Ishikawa (cell line): Measurements from ENCODE around the gene EID2B.

Source experiments
- CEBPB ChIP-seq: IDR thresholded peaks from 2 replicates; pipeline ENCODE4 v1.6.1; 2012
- CREB1 ChIP-seq: IDR thresholded peaks from 2 replicates; pipeline ENCODE4 v1.6.1; 2012; ENCODE audit warnings: low read depth
- EGR1 ChIP-seq: IDR thresholded peaks from 2 replicates; pipeline ENCODE4 v1.6.1; 2012
- EP300 ChIP-seq: IDR thresholded peaks from 2 replicates; pipeline ENCODE4 v1.6.1; 2012; ENCODE audit warnings: borderline replicate concordance
- FOXM1 ChIP-seq: IDR thresholded peaks from 2 replicates; pipeline ENCODE4 v1.6.1; 2012; ENCODE audit warnings: low read depth, borderline replicate concordance
- MAX ChIP-seq: IDR thresholded peaks from 2 replicates; pipeline ENCODE4 v1.6.1; 2012
- NFIC ChIP-seq: IDR thresholded peaks from 2 replicates; pipeline ENCODE4 v1.6.1; 2012
- RAD21 ChIP-seq: IDR thresholded peaks from 2 replicates; pipeline ENCODE4 v1.6.1; 2012; ENCODE audit warnings: low read depth
- TAF1 ChIP-seq: IDR thresholded peaks from 2 replicates; pipeline ENCODE4 v1.6.1; 2012; ENCODE audit warnings: low read depth, mild to moderate bottlenecking
- TCF12 ChIP-seq: IDR thresholded peaks from 2 replicates; pipeline ENCODE4 v1.6.1; 2012; ENCODE audit warnings: low read depth
- TEAD4 ChIP-seq: IDR thresholded peaks from 2 replicates; pipeline ENCODE4 v1.6.1; 2012
- YY1 ChIP-seq: IDR thresholded peaks from 2 replicates; pipeline ENCODE4 v1.6.1; 2012; ENCODE audit warnings: low read depth
- ZBTB7A ChIP-seq: IDR thresholded peaks from 2 replicates; pipeline ENCODE4 v1.6.1; 2012; ENCODE audit warnings: low read depth
- TF ChIP-seq, protein P1 (sequence below): IDR thresholded peaks from 2 replicates; pipeline ENCODE4 v1.6.1; 2012
- TF ChIP-seq, protein P2 (sequence below): IDR thresholded peaks from 2 replicates; pipeline ENCODE4 v1.6.1; 2012; ENCODE audit warnings: low read depth, mild to moderate bottlenecking

The EID2B gene

DNA sequence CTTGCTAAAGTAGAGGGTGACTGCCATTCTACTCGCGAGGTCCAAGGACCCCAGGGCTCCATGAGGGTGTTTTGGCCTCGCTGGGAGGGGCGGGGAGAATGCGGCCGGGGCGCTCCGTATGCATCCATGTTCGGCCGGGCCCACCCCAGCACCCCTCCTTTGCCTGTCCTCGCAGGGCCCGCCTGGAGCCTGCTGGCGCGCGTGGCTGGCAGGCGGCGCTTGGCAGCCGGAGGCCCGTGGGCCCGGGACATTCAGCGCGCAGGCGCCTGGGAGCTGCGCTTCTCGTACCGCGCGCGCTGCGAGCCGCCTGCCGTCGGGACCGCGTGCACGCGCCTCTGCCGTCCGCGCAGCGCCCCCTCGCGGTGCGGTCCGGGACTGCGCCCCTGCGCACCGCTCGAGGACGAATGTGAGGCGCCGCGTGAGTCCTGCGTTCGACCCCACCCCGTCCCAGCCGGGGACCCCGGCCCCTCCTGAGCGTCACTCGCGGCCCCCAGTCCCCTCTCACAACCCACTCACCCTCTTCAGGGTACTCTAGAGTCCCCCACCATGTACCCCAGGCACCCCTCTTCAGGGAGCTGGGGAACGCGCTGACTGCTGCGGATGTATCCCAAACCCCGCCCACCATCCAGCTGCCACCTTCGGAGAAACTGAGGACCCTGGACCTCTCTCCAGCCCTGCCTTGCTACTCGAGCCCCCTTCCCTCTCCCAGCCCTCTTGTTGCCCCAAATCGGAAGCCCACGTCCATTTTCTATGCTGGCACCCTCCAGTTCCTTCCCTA is 29.8 kb downstream of the EID2B start:
- TF ChIP-seq YY1 (no peak), TEAD4 (no peak), FOXM1 (no peak), MAX (peak; percentile 98), NFIC (no peak; the same call in 1 of the 2 replicates), TAF1 (no peak), EGR1 (no peak), TCF12 (peak; percentile 21; the same call in 1 of the 2 replicates), ZBTB7A (no peak), CEBPB (no peak), RAD21 (peak; percentile 26; the same call in 1 of the 2 replicates), CREB1 (no peak)
- TF ChIP-seq, protein P1, sequence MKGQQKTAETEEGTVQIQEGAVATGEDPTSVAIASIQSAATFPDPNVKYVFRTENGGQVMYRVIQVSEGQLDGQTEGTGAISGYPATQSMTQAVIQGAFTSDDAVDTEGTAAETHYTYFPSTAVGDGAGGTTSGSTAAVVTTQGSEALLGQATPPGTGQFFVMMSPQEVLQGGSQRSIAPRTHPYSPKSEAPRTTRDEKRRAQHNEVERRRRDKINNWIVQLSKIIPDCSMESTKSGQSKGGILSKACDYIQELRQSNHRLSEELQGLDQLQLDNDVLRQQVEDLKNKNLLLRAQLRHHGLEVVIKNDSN: no peak; the same call in 1 of the 2 replicates

DNA sequence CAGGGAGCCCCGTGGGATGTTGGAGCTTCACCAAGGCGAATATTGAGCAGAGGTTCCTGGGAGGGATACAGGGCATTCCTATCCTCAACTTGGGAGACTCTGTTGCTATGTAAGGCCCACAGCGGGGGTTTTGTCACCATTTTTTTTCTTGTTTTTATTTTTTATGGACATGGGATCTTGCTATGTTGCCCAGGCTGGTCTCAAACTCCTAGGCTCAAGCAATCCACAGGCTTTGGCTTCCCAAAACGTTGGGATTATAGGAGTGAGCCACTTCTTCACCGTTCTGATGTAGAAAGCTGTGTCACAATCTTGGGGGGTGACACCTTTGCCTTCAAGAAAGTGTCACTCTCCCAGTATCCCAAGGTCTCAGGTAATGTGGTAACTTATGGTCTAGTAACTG is 31.3 kb downstream of the EID2B start:
- TF ChIP-seq TCF12 (no peak), TAF1 (no peak), NFIC (no peak), EGR1 (no peak), CEBPB (no peak), TEAD4 (no peak), RAD21 (no peak), ZBTB7A (no peak), YY1 (no peak), FOXM1 (no peak), MAX (no peak), CREB1 (no peak), EP300 (no peak)
- TF ChIP-seq, protein P2, sequence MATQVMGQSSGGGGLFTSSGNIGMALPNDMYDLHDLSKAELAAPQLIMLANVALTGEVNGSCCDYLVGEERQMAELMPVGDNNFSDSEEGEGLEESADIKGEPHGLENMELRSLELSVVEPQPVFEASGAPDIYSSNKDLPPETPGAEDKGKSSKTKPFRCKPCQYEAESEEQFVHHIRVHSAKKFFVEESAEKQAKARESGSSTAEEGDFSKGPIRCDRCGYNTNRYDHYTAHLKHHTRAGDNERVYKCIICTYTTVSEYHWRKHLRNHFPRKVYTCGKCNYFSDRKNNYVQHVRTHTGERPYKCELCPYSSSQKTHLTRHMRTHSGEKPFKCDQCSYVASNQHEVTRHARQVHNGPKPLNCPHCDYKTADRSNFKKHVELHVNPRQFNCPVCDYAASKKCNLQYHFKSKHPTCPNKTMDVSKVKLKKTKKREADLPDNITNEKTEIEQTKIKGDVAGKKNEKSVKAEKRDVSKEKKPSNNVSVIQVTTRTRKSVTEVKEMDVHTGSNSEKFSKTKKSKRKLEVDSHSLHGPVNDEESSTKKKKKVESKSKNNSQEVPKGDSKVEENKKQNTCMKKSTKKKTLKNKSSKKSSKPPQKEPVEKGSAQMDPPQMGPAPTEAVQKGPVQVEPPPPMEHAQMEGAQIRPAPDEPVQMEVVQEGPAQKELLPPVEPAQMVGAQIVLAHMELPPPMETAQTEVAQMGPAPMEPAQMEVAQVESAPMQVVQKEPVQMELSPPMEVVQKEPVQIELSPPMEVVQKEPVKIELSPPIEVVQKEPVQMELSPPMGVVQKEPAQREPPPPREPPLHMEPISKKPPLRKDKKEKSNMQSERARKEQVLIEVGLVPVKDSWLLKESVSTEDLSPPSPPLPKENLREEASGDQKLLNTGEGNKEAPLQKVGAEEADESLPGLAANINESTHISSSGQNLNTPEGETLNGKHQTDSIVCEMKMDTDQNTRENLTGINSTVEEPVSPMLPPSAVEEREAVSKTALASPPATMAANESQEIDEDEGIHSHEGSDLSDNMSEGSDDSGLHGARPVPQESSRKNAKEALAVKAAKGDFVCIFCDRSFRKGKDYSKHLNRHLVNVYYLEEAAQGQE: no peak
- TF ChIP-seq, protein P1: no peak

GRCh38 chr19:39500543-39500942 is 32.1 kb downstream of the EID2B start:
- no peak for TF ChIP-seq NFIC
- TF ChIP-seq, protein P2: no peak
- TF ChIP-seq YY1: no peak
- TF ChIP-seq EGR1: no peak
- TF ChIP-seq FOXM1: no peak
- no peak for TF ChIP-seq RAD21
- TF ChIP-seq CEBPB: no peak
- TF ChIP-seq CREB1: no peak

DNA sequence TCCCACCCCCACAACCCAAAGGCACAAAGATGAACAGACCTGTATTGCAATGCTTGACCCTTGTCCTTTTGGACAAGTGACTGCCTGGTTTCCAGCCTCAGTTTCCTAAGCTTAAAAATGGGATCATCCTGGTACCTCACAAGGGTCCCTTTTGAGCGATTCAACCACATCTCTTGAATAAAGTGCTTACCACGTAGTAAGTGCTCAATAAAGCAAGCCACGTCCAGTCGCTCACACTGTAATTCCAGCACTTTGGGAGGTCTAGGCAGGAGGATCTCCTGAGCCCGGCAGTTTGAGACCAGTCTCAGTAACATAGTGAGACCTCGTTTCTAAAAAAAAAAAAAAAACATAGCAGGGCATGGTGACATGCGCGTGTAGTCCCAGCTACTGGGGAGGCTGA is 32.7 kb downstream of the EID2B start:
- TF ChIP-seq RAD21 (no peak), CEBPB (no peak), EGR1 (no peak), TAF1 (no peak), TEAD4 (no peak), TCF12 (no peak), CREB1 (no peak), MAX (no peak), NFIC (no peak), EP300 (no peak), FOXM1 (no peak), YY1 (no peak), ZBTB7A (no peak)
- TF ChIP-seq, protein P2: no peak
- TF ChIP-seq, protein P1: no peak
